ENCODE results near the gene TTC24. TPM values are rescaled to one million over a fixed set of nuclear protein-coding genes. Genes with fewer than 3 reads are reported as not detected.

TTC24 gene
- total RNA-seq, 1 donor from 2014 or later, result not detected

DNA sequence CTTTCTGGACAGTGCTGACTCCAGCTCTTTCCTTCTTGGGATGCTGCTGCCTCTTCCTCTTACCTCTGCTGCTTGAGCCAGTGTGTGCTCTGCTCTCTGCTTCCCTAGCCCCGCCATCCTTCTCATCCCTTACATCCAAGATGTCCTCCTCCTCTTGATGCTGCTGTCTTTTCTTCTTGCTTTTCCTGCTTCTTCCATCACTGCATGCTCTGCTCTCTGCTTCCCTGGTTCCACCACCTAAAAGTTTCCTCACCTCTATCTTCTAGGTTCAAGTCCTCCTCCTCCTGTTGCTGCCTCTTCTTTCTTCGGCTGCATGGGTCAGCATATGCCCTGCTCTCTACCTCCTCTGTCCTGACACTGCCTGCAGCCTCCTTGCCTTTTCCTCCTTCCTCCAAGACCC, 15.5 kb downstream of the TTC24 start:
- Histone ChIP-seq H3K4me3 (no peak overlapping the region), H3K9me3 (no peaks in the 10 kb centered on the region), H3K36me3 (peaks cover 57% of the 10 kb centered on the region), H3K27me3 (ENCODE audit: low read depth) (no peaks in the 10 kb centered on the region), H3K27ac (no peak overlapping the region), H3K4me1 (peaks cover 21% of the 10 kb centered on the region)
- TF ChIP-seq, protein P1, sequence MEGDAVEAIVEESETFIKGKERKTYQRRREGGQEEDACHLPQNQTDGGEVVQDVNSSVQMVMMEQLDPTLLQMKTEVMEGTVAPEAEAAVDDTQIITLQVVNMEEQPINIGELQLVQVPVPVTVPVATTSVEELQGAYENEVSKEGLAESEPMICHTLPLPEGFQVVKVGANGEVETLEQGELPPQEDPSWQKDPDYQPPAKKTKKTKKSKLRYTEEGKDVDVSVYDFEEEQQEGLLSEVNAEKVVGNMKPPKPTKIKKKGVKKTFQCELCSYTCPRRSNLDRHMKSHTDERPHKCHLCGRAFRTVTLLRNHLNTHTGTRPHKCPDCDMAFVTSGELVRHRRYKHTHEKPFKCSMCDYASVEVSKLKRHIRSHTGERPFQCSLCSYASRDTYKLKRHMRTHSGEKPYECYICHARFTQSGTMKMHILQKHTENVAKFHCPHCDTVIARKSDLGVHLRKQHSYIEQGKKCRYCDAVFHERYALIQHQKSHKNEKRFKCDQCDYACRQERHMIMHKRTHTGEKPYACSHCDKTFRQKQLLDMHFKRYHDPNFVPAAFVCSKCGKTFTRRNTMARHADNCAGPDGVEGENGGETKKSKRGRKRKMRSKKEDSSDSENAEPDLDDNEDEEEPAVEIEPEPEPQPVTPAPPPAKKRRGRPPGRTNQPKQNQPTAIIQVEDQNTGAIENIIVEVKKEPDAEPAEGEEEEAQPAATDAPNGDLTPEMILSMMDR (IDR thresholded peaks at IDR 0.05), result no peak
- no peak for ATAC-seq
- DNase-seq, result no peak
- intact Hi-C loops (cut with DNase I), result no loop called here

DNA sequence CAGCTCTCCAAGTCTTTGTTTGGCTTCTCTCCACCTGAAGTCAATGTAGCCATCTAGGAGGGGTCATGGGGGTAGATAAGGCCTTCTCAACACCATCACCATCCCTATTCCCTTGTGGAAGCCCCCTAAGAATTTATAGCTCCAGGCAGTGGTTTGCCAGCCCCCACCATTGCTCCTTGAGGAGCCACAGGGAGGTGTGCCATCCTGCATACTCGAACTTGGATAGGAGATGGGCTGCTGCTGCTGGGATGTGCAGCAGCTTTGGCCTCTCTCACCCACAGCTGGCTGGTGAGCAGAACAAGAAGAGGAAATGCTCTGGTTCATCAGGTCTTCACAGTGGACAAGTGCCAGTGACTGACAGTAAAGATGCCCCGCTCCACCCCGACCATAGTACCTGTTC, 16.9 kb downstream of the TTC24 start:
- no peak overlapping the region for H3K27ac ChIP-seq
- peaks cover 23% of the 10 kb centered on the region for H3K4me1 ChIP-seq
- intact Hi-C loops (cut with DNase I), result no loop called here
- TF ChIP-seq, protein P1 (IDR thresholded peaks at IDR 0.05), result no peak
- H3K27me3 ChIP-seq (ENCODE audit: low read depth), result no peaks in the 10 kb centered on the region
- no peaks in the 10 kb centered on the region for H3K9me3 ChIP-seq
- ATAC-seq (no peak), DNase-seq (no peak)
- H3K36me3 ChIP-seq, result peaks cover 57% of the 10 kb centered on the region
- no peak overlapping the region for H3K4me3 ChIP-seq

DNA sequence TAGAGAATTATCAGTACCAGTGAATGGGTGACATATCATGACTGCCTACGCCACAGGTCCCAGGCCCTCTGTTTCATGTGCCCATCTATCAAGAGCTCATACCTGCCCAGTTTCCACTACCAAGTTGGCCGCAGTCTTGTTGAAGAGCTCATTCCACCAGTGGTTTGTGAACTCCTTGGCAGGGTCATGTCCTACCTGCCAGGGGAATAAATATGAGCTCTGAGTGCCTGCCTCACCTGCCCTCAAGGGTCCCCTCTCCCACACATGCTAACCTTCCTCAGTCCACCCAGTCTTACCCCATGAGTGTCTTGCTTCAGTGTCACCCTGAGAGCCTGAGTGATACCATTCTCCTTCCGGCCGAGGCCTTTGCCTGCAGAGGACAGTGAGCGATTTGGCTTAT, 18.6 kb downstream of the TTC24 start:
- no peak overlapping the region for H3K27ac ChIP-seq
- H3K27me3 ChIP-seq (ENCODE audit: low read depth), result no peaks in the 10 kb centered on the region
- H3K4me1 ChIP-seq, result peaks cover 18% of the 10 kb centered on the region
- no peak overlapping the region for H3K4me3 ChIP-seq
- ATAC-seq (no peak), DNase-seq (no peak)
- no peaks in the 10 kb centered on the region for H3K9me3 ChIP-seq
- TF ChIP-seq, protein P1 (IDR thresholded peaks at IDR 0.05), result no peak
- intact Hi-C loops (cut with DNase I), result no loop called here
- peaks cover 54% of the 10 kb centered on the region for H3K36me3 ChIP-seq

DNA sequence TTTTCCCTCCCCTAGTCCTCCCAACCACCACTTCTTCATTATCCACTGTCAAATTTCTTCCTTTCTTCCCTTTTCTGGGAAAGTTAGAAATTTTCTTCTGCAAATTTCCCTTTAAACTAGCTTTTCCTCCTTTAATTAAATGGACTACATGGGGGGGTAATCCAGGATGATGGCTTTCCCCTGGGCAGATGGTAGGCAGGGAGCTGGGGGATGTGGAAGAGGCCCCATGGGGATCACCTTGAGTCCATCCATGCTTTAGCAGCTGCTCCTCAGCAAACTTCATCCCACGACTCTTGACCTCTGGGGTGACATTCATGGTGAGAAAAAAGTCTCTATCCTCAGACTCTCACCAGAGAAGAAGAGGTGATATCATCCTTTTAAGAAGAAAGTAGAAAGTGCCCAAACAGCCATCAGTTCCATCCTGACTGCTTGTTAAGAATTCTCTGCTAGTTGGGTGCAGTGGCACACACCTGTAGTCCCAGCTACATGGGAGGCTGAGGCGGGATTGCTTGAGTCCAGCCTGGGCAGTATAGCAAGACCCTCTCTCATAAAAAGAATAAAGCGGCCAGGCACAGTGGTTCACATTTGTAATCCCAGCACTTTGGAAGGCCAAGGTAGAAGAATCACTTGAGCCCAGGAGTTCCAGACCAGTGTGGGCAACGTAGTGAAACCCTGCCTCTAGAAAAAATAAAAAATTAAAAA, 19.4 kb downstream of the TTC24 start:
- intact Hi-C loops (cut with DNase I), result no loop called here
- Histone ChIP-seq H3K36me3 (peaks cover 48% of the 10 kb centered on the region), H3K27ac (no peak overlapping the region), H3K9me3 (no peaks in the 10 kb centered on the region), H3K4me1 (peaks cover 18% of the 10 kb centered on the region), H3K4me3 (no peak overlapping the region), H3K27me3 (ENCODE audit: low read depth) (no peaks in the 10 kb centered on the region)
- TF ChIP-seq, protein P1 (IDR thresholded peaks at IDR 0.05), result no peak
- DNase-seq (no peak), ATAC-seq (no peak)

GRCh38 chr1:156599811-156600210, 20.3 kb downstream of the TTC24 start:
- Histone ChIP-seq H3K9me3 (no peaks in the 10 kb centered on the region), H3K4me3 (no peak overlapping the region), H3K27ac (no peak overlapping the region), H3K27me3 (ENCODE audit: low read depth) (no peaks in the 10 kb centered on the region), H3K36me3 (peaks cover 42% of the 10 kb centered on the region), H3K4me1 (peaks cover 18% of the 10 kb centered on the region)
- DNase-seq (no peak), ATAC-seq (peak in 1 of 2 donors; percentile 10)
- TF ChIP-seq, protein P1 (IDR thresholded peaks at IDR 0.05), result no peak
- intact Hi-C loops (cut with DNase I), result no loop called here
